IMR-90 (cell line): Measurements from ENCODE around the gene ZBED1. TPM values are rescaled to one million over a fixed set of nuclear protein-coding genes. Genes with fewer than 3 reads are reported as not detected.

Experiments used
- ATAC-seq: fragments of 200-7000 bp; cut with Tn5 transposase; 2 replicates; pipeline ENCODE4 v1.9.1; 2020; ENCODE audit warnings: low read depth, mild to moderate bottlenecking, moderate library complexity
- BruUV-seq: library from RNA; stranded (reverse); fragments of 400-500 nt; replicated peaks from 2 replicates; lab custom pipeline; 2021; lab: Mats Ljungman, UMichigan
- CTCF ChIA-PET: fragments of 300-600 bp; formaldehyde crosslinking; extraction: SDS; loops from one replicate; lab custom pipeline; 2021; ENCODE audit warnings: antibody characterized with exemption; lab: Yijun Ruan, JAX
- POLR2A ChIA-PET: fragments of 300-600 bp; sonication (Branson Sonifier 250); formaldehyde crosslinking; loops from one replicate; lab custom pipeline; 2022; ENCODE audit warnings: antibody characterized with exemption; ENCODE audit not compliant: unreplicated experiment; lab: Charles Lee
- DNase-seq: peaks from one replicate; pipeline ENCODE4 v3.0.0; 2013
- H2AFZ ChIP-seq: replicated peaks from 2 replicates; pipeline ENCODE3; 2013; ENCODE audit warnings: low read length, mild to moderate bottlenecking; ENCODE audit not compliant: poor library complexity
- H2AK5ac ChIP-seq: 2 replicates; pipeline ENCODE4 v1.6.1; 2013; ENCODE audit warnings: low read depth, low read length, inconsistent platforms
- H2AK9ac ChIP-seq: replicated peaks from 2 replicates; pipeline ENCODE3; 2013; ENCODE audit warnings: mild to moderate bottlenecking, low read depth, low read length, moderate library complexity; ENCODE audit not compliant: poor library complexity
- H2BK120ac ChIP-seq: 2 replicates; pipeline ENCODE4 v1.6.1; 2013; ENCODE audit warnings: low read depth, low read length, inconsistent platforms
- H2BK15ac ChIP-seq: 3 replicates; pipeline ENCODE4 v1.6.1; 2013; ENCODE audit warnings: low read depth, low read length, inconsistent platforms
- H2BK20ac ChIP-seq: 2 replicates; pipeline ENCODE4 v1.6.1; 2013; ENCODE audit warnings: low read depth, mild to moderate bottlenecking, inconsistent platforms, low read length, moderate library complexity
- H2BK5ac ChIP-seq: 2 replicates; pipeline ENCODE4 v1.6.1; 2013; ENCODE audit warnings: mild to moderate bottlenecking, low read depth, low read length, inconsistent platforms; ENCODE audit not compliant: poor library complexity, severe bottlenecking
- H3K14ac ChIP-seq: replicated peaks from 2 replicates; pipeline ENCODE4 v1.6.1; 2013; ENCODE audit warnings: low read depth, low read length, inconsistent platforms
- H3K18ac ChIP-seq: 2 replicates; pipeline ENCODE4 v1.6.1; 2013; ENCODE audit warnings: low read depth, low read length, control low read depth
- H3K23ac ChIP-seq: 2 replicates; pipeline ENCODE4 v1.6.1; 2013; ENCODE audit warnings: low read depth, low read length, inconsistent platforms
- H3K27ac ChIP-seq: 2 replicates; pipeline ENCODE4 v1.5.1; 2013; ENCODE audit warnings: mild to moderate bottlenecking, control low read depth, low read length; ENCODE audit not compliant: insufficient read depth
- H3K27me3 ChIP-seq: 2 replicates; pipeline ENCODE4 v1.6.1; 2013; ENCODE audit warnings: low read length; ENCODE audit not compliant: control insufficient read depth, insufficient read depth
- H3K36me3 ChIP-seq: 2 replicates; pipeline ENCODE4 v1.6.1; 2013; ENCODE audit warnings: low read length, mixed read lengths; ENCODE audit not compliant: control insufficient read depth, insufficient read depth
- H3K4ac ChIP-seq: 2 replicates; pipeline ENCODE4 v1.6.1; 2013; ENCODE audit warnings: low read depth, low read length, inconsistent platforms
- H3K4me1 ChIP-seq: 2 replicates; pipeline ENCODE4 v1.6.1; 2013; ENCODE audit warnings: low read length, mixed read lengths; ENCODE audit not compliant: control insufficient read depth, insufficient read depth
- H3K4me2 ChIP-seq: 2 replicates; pipeline ENCODE4 v1.6.1; 2013; ENCODE audit warnings: low read depth, mild to moderate bottlenecking, control low read depth, low read length, moderate library complexity
- H3K4me3 ChIP-seq: 2 replicates; pipeline ENCODE4 v1.5.1; 2013; ENCODE audit warnings: low read depth, mild to moderate bottlenecking, control low read depth, low read length, moderate library complexity; ENCODE audit not compliant: insufficient read depth
- H3K56ac ChIP-seq: 2 replicates; pipeline ENCODE4 v1.6.1; 2013; ENCODE audit warnings: low read length, inconsistent platforms; ENCODE audit not compliant: insufficient read depth; ENCODE audit errors: extremely low read depth
- H3K79me1 ChIP-seq, 2 experiments: 2 replicates each; pipeline ENCODE4 v1.6.1; 2013; ENCODE audit warnings: low read length in 2 of 2, inconsistent platforms in 1 of 2, low read depth in 1 of 2
- H3K9ac ChIP-seq: 2 replicates; pipeline ENCODE4 v1.6.1; 2013; ENCODE audit warnings: low read depth, low read length, control low read depth
- H3K9me1 ChIP-seq: 2 replicates; pipeline ENCODE4 v1.6.1; 2013; ENCODE audit warnings: low read length, inconsistent platforms; ENCODE audit not compliant: insufficient read depth
- H3K9me3 ChIP-seq: 2 replicates; pipeline ENCODE4 v1.6.1; 2013; ENCODE audit warnings: low read length; ENCODE audit not compliant: control insufficient read depth, insufficient read depth
- H4K20me1 ChIP-seq: 2 replicates; pipeline ENCODE4 v1.6.1; 2013; ENCODE audit warnings: low read length, inconsistent platforms; ENCODE audit not compliant: insufficient read depth
- H4K5ac ChIP-seq: 2 replicates; pipeline ENCODE4 v1.6.1; 2013; ENCODE audit warnings: mild to moderate bottlenecking, low read depth, low read length, control low read depth
- H4K8ac ChIP-seq, 2 experiments: 2 replicates each; pipeline ENCODE4 v1.6.1; 2013; ENCODE audit warnings: low read depth in 2 of 2, low read length in 2 of 2, control low read depth in 1 of 2, inconsistent platforms in 1 of 2
- H4K91ac ChIP-seq: 2 replicates; pipeline ENCODE4 v1.6.1; 2013; ENCODE audit warnings: low read depth, low read length, inconsistent platforms; ENCODE audit not compliant: insufficient read depth
- BHLHE40 ChIP-seq: fragments of 150-350 bp; IDR thresholded peaks from 2 replicates; pipeline ENCODE4 v1.6.1; 2016; ENCODE audit warnings: mild to moderate bottlenecking, low read depth, low read length
- CEBPB ChIP-seq: IDR thresholded peaks from 2 replicates; pipeline ENCODE4 v1.6.1; 2012; ENCODE audit warnings: low read depth, low read length, improper control_type of control experiment
- CHD1 ChIP-seq: IDR thresholded peaks from 2 replicates; pipeline ENCODE4 v1.6.1; 2012; ENCODE audit warnings: low read depth, low read length, improper control_type of control experiment
- ELK1 ChIP-seq: fragments of 150-350 bp; IDR thresholded peaks from 2 replicates; pipeline ENCODE4 v1.6.1; 2016; ENCODE audit warnings: low read depth, mild to moderate bottlenecking, low read length, moderate library complexity, borderline replicate concordance
- FOS ChIP-seq: fragments of 150-350 bp; IDR thresholded peaks from 2 replicates; pipeline ENCODE4 v1.6.1; 2016; ENCODE audit warnings: low read depth, low read length
- MAFK ChIP-seq: IDR thresholded peaks from 2 replicates; pipeline ENCODE4 v1.6.1; 2012; ENCODE audit warnings: low read depth, low read length, improper control_type of control experiment
- MAZ ChIP-seq: IDR thresholded peaks from 2 replicates; pipeline ENCODE4 v1.6.1; 2012; ENCODE audit warnings: low read depth, mild to moderate bottlenecking, low read length, improper control_type of control experiment, moderate library complexity, borderline replicate concordance
- MXI1 ChIP-seq: IDR thresholded peaks from 2 replicates; pipeline ENCODE4 v1.6.1; 2012; ENCODE audit warnings: low read depth, mild to moderate bottlenecking, low read length, moderate library complexity, borderline replicate concordance
- NFE2L2 ChIP-seq: fragments of 150-350 bp; IDR thresholded peaks from 2 replicates; pipeline ENCODE4 v1.6.1; 2016; ENCODE audit warnings: low read depth, mild to moderate bottlenecking, low read length
- POLR2A ChIP-seq: IDR thresholded peaks from 2 replicates; pipeline ENCODE4 v1.6.1; 2012; ENCODE audit warnings: mild to moderate bottlenecking, low read depth, low read length
- RAD21 ChIP-seq: IDR thresholded peaks from 2 replicates; pipeline ENCODE4 v1.6.1; 2012; ENCODE audit warnings: low read length, improper control_type of control experiment
- RCOR1 ChIP-seq: IDR thresholded peaks from 2 replicates; pipeline ENCODE4 v1.6.1; 2012; ENCODE audit warnings: mild to moderate bottlenecking, low read length, improper control_type of control experiment; ENCODE audit not compliant: insufficient replicate concordance
- RFX5 ChIP-seq: IDR thresholded peaks from 2 replicates; pipeline ENCODE4 v1.8.0; 2012; ENCODE audit warnings: low read depth, mild to moderate bottlenecking, low read length, moderate library complexity
- SMC3 ChIP-seq: fragments of 150-350 bp; IDR thresholded peaks from 2 replicates; pipeline ENCODE4 v1.6.1; 2016; ENCODE audit warnings: low read depth, mild to moderate bottlenecking, antibody characterized with exemption, low read length, moderate library complexity
- USF2 ChIP-seq: fragments of 150-350 bp; IDR thresholded peaks from 2 replicates; pipeline ENCODE4 v1.6.1; 2017; ENCODE audit warnings: mild to moderate bottlenecking, antibody characterized with exemption, low read length, low read depth
- WGBS, 2 experiments: methylation state at CpG; one replicate each; pipeline versions ENCODE4 v1.1.5 to v1.1.7; 2013; ENCODE audit warnings: missing lambda C conversion rate in 2 of 2; ENCODE audit not compliant: insufficient read length in 1 of 2; ENCODE audit errors: extremely low coverage in 2 of 2; 5-methylcytosine and 5-hydroxymethylcytosine counted together
- dilution Hi-C: fragments of 300-500 bp; cut with HindIII; formaldehyde crosslinking; loops from one replicate; pipeline ENCODE4 v1.14.3; 2018; ENCODE audit warnings: low sequenced_read_pairs; ENCODE audit not compliant: unreplicated experiment
- in situ Hi-C: fragments of 300-500 bp; cut with MboI; formaldehyde crosslinking; loops from 3 replicates; pipeline ENCODE4 v1.14.3; 2019; ENCODE audit warnings: low sequenced_read_pairs, inconsistent platforms, mixed read lengths
- intact Hi-C: fragments of 100-400 bp; cut with micrococcal nuclease; formaldehyde crosslinking; loops from 2 replicates; pipeline ENCODE4 v1.10.0; 2022
- polyA plus RNA-seq, 3 experiments: library from polyadenylated mRNA; depleted of rRNA; stranded (reverse); fragments of >200 nt; gene quantifications; 2 replicates each; pipeline ENCODE4 v1.2.3, GENCODE V29; 2012; ENCODE audit warnings: low replicate concordance in 1 of 3
- total RNA-seq: library from RNA; depleted of rRNA; stranded (reverse); fragments of >200 nt; gene quantifications from 2 replicates; pipeline ENCODE4 v1.2.3, GENCODE V29; 2012
- TF ChIP-seq, protein P1 (sequence below): conservative IDR thresholded peaks from 2 replicates; pipeline ENCODE4 v1.5.1; 2012; ENCODE audit warnings: mild to moderate bottlenecking, low read depth, low read length, improper control_type of control experiment

The ZBED1 gene
- total and polyA plus RNA-seq, 2 of the 4 experiments (the other 2 are of a cell fraction), result 13.1 to 21.5 TPM

DNA sequence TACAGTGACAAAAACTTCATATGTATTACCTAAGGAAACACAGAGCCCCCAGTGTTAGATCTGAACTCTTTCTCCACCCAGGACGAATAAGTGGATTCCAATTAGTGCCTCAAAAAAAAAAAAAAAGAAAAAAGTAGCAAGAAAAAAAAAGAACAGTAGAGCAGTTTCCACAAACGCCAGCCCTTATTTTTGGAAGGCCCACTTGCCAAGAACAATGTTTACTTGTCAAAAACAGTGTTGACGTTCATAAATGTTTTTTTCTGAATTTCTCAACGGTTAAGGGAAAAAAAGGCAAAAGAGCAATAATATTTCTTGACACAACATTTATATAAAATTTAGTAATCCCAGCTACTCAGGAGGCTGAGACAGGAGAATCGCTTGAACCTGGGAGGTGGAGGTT lies 38.7 kb downstream of the ZBED1 start:
- CTCF ChIA-PET, result no interaction called here
- H3K4ac ChIP-seq, result no peak overlapping the region
- no peak overlapping the region for H2BK120ac ChIP-seq
- H3K9ac ChIP-seq, result no peak overlapping the region
- H3K4me2 ChIP-seq, result no peak overlapping the region
- no peak overlapping the region for H2AK9ac ChIP-seq
- in situ Hi-C loops, result no loop called here
- H3K79me1 ChIP-seq, result peaks cover 30 to 64% of the 10 kb centered on the region in 2 experiments
- no peaks in the 10 kb centered on the region for H3K4me1 ChIP-seq
- no TSS peak for BruUV-seq
- no peak overlapping the region for H3K23ac ChIP-seq
- no peak overlapping the region for H2BK20ac ChIP-seq
- H4K5ac ChIP-seq, result no peak overlapping the region
- intact Hi-C loops, result no loop called here
- POLR2A ChIA-PET, result no interaction called here
- no peak overlapping the region for H3K56ac ChIP-seq
- H3K9me3 ChIP-seq, result no peaks in the 10 kb centered on the region
- H2AFZ ChIP-seq, result no peak overlapping the region
- dilution Hi-C loops, result no loop called here
- peaks cover 7% of the 10 kb centered on the region for H3K36me3 ChIP-seq
- WGBS, 2 experiments, result no CpG with 5 or more reads among the region's 5 CpGs
- no peak overlapping the region for H3K27ac ChIP-seq
- H3K4me3 ChIP-seq, result no peak overlapping the region
- no peak overlapping the region for H3K18ac ChIP-seq
- DNase-seq (no peak), ATAC-seq (no peak)
- no peak overlapping the region for H2AK5ac ChIP-seq
- H4K8ac ChIP-seq, result no peak overlapping the region
- H3K14ac ChIP-seq, result no peak overlapping the region
- H2BK15ac ChIP-seq, result no peak overlapping the region
- no peak overlapping the region for H4K91ac ChIP-seq
- H4K20me1 ChIP-seq, result peaks cover 36% of the 10 kb centered on the region
- H3K27me3 ChIP-seq, result no peaks in the 10 kb centered on the region
- peaks cover 8% of the 10 kb centered on the region; the same call in 1 of the 2 replicates for H3K9me1 ChIP-seq
- H2BK5ac ChIP-seq, result no peak overlapping the region
- TF ChIP-seq FOS, result no peak
- TF ChIP-seq MAFK, result no peak
- no peak for TF ChIP-seq CEBPB
- TF ChIP-seq MAZ, result no peak
- TF ChIP-seq RAD21, result no peak
- no peak for TF ChIP-seq USF2
- TF ChIP-seq BHLHE40, result no peak
- no peak for TF ChIP-seq ELK1
- TF ChIP-seq MXI1, result no peak
- no peak for TF ChIP-seq SMC3
- TF ChIP-seq, protein P1, sequence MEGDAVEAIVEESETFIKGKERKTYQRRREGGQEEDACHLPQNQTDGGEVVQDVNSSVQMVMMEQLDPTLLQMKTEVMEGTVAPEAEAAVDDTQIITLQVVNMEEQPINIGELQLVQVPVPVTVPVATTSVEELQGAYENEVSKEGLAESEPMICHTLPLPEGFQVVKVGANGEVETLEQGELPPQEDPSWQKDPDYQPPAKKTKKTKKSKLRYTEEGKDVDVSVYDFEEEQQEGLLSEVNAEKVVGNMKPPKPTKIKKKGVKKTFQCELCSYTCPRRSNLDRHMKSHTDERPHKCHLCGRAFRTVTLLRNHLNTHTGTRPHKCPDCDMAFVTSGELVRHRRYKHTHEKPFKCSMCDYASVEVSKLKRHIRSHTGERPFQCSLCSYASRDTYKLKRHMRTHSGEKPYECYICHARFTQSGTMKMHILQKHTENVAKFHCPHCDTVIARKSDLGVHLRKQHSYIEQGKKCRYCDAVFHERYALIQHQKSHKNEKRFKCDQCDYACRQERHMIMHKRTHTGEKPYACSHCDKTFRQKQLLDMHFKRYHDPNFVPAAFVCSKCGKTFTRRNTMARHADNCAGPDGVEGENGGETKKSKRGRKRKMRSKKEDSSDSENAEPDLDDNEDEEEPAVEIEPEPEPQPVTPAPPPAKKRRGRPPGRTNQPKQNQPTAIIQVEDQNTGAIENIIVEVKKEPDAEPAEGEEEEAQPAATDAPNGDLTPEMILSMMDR, result no peak
- TF ChIP-seq CHD1, result no peak
- TF ChIP-seq RCOR1, result no peak
- TF ChIP-seq POLR2A, result no peak
- no peak for TF ChIP-seq NFE2L2
- no peak for TF ChIP-seq RFX5
